HepG2 (cell line): Measurements from ENCODE around the gene DPEP1. TPM values are rescaled to one million over a fixed set of nuclear protein-coding genes. Genes with fewer than 3 reads are reported as not detected.
"Not testable (repeated sequence)": the region's sequence is repeated elsewhere in the genome, so short reads cannot be mapped to it uniquely, and the experiment has no call there.

Experiments used
- ATAC-seq: fragments of 200-7000 bp; cut with Tn5 transposase; 3 replicates; pipeline ENCODE4 v1.9.1; 2020; ENCODE audit warnings: mild to moderate bottlenecking, moderate library complexity
- BruUV-seq: library from RNA; stranded (reverse); fragments of 400-500 nt; replicated peaks from 2 replicates; lab custom pipeline; 2021; lab: Mats Ljungman, UMichigan
- CTCF ChIA-PET: fragments of 300-600 bp; formaldehyde crosslinking; extraction: SDS; loops from one replicate; lab custom pipeline; 2021; ENCODE audit warnings: low total read pairs, inconsistent platforms, low intra/inter-chr PET ratio; lab: Yijun Ruan, JAX
- POLR2A ChIA-PET: fragments of 350-600 bp; sonication (Branson Sonifier 250); formaldehyde crosslinking; loops from one replicate; lab custom pipeline; 2020; ENCODE audit warnings: antibody characterized with exemption, inconsistent platforms; lab: Yijun Ruan, JAX
- DNase-seq: peaks from one replicate; pipeline ENCODE4 v3.0.0-alpha.2; 2015; ENCODE audit warnings: low spot score
- FAIRE-seq: peaks from 3 replicates; lab custom pipeline; 2011; peaks lifted over from hg19 to GRCh38; lab: Jason Lieb, UNC
- H2AFZ ChIP-seq: one replicate; pipeline ENCODE4 v1.6.1; 2011; ENCODE audit warnings: low read length, inconsistent platforms
- H3K27ac ChIP-seq: fragments of 300-600 bp; 3 replicates; pipeline ENCODE4 v1.8.0; 2011; ENCODE audit warnings: mixed run types, mild to moderate bottlenecking, mixed read lengths, low read length, inconsistent platforms; ENCODE audit not compliant: insufficient read depth; ENCODE audit errors: extremely low read length
- H3K27me3 ChIP-seq, 2 experiments: fragments of 200-600 bp in 1 of 2; 2 replicates in 1 of 2; 3 replicates in 1 of 2; pipeline versions ENCODE4 v1.6.0 to v1.8.0; 2011; ENCODE audit warnings: low read length in 2 of 2, mild to moderate bottlenecking in 2 of 2, moderate library complexity in 2 of 2, inconsistent platforms in 1 of 2; ENCODE audit not compliant: insufficient read depth in 2 of 2, control insufficient read depth in 1 of 2
- H3K36me3 ChIP-seq, 2 experiments: fragments of 200-600 bp in 1 of 2; replicated peaks in 1 of 2; 2 replicates in 1 of 2; 3 replicates in 1 of 2; pipeline versions ENCODE4 v1.5.1 to v1.8.0; 2011; ENCODE audit warnings: low read length in 2 of 2, inconsistent platforms in 1 of 2; ENCODE audit not compliant: insufficient read depth in 2 of 2, control insufficient read depth in 1 of 2
- H3K4me1 ChIP-seq: 2 replicates; pipeline ENCODE4 v1.5.1; 2012; ENCODE audit warnings: low read length, inconsistent platforms; ENCODE audit not compliant: insufficient read depth
- H3K4me2 ChIP-seq: 2 replicates; pipeline ENCODE4 v1.6.0; 2011; ENCODE audit warnings: low read depth, low read length, inconsistent platforms
- H3K4me3 ChIP-seq, 3 experiments: fragments of 200-600 bp in 1 of 3; sonication (generic), shearing (Covaris generic) in 1 of 3; replicated peaks in 1 of 3; 2 replicates each; pipeline ENCODE4 v1.5.1; 2011 to 2016; ENCODE audit warnings: low read length in 3 of 3, inconsistent platforms in 2 of 3, low read depth in 2 of 3, mild to moderate bottlenecking in 2 of 3, control low read depth in 1 of 3, mixed read lengths in 1 of 3; ENCODE audit not compliant: insufficient read depth in 1 of 3
- H3K79me2 ChIP-seq: one replicate; pipeline ENCODE4 v1.6.1; 2011; ENCODE audit warnings: low read length, inconsistent platforms; ENCODE audit not compliant: insufficient read depth
- H3K9ac ChIP-seq: 2 replicates; pipeline ENCODE4 v1.6.0; 2011; ENCODE audit warnings: mild to moderate bottlenecking, low read depth, low read length, inconsistent platforms; ENCODE audit not compliant: insufficient read depth
- H3K9me3 ChIP-seq: 2 replicates; pipeline ENCODE4 v1.5.1; 2012; ENCODE audit warnings: mild to moderate bottlenecking, low read length
- H4K20me1 ChIP-seq: 2 replicates; pipeline ENCODE4 v1.6.0; 2011; ENCODE audit warnings: inconsistent platforms, mild to moderate bottlenecking, low read length, moderate library complexity; ENCODE audit not compliant: insufficient read depth
- ZBTB26 ChIP-seq: IDR thresholded peaks from 2 replicates; pipeline ENCODE4 v1.6.1; 2016; ENCODE audit warnings: missing compliant biosample characterization, missing genetic modification reagents, borderline replicate concordance
- ZBTB38 ChIP-seq: sonication (generic); formaldehyde crosslinking; IDR thresholded peaks from 2 replicates; pipeline ENCODE4 v1.5.1; 2020; ENCODE audit warnings: mild to moderate bottlenecking, missing genetic modification reagents
- ZNF687 ChIP-seq: sonication (generic); formaldehyde crosslinking; IDR thresholded peaks from 2 replicates; pipeline ENCODE4 v1.5.1; 2020; ENCODE audit warnings: mild to moderate bottlenecking, missing genetic modification reagents, moderate library complexity
- WGBS: methylation state at CpG from one replicate; pipeline ENCODE4 v1.1.6; 2017; ENCODE audit warnings: low lambda C conversion rate; 5-methylcytosine and 5-hydroxymethylcytosine counted together
- in situ Hi-C: cut with HindIII; loops from 2 replicates; pipeline ENCODE4 v1.10.0; 2017; ENCODE audit warnings: low pct_unique_long_range_greater_than_20kb; ENCODE audit not compliant: extremely low pct_ligation_motif_present
- intact Hi-C: fragments of 100-400 bp; cut with micrococcal nuclease; formaldehyde crosslinking; loops from one replicate; pipeline ENCODE4 v1.10.0; 2022; ENCODE audit not compliant: unreplicated experiment
- polyA plus RNA-seq, 8 experiments: library from polyadenylated mRNA; depleted of rRNA in 3 of 8; stranded (reverse) in 7 of 8; unstranded in 1 of 8; fragments of >200 nt; fragmentation: Illumina TruSeq in 4 of 8; extraction: Trizol in 4 of 8; gene quantifications; 2 replicates each; pipeline versions ENCODE4 v1.2.1 to v1.2.3, GENCODE V29; 2011 to 2016; ENCODE audit warnings: low read depth in 4 of 8, missing spikeins in 1 of 8, mixed read lengths in 1 of 8; ENCODE audit not compliant: insufficient read depth in 1 of 8
- total RNA-seq, 5 experiments: library from RNA; depleted of rRNA; stranded (reverse); fragments of >200 nt; fragmentation: Illumina TruSeq; extraction: Trizol; gene quantifications; 2 replicates each; pipeline ENCODE4 v1.2.3, GENCODE V29; 2016; ENCODE audit warnings: low read depth in 1 of 5

Gene DPEP1
- total and polyA plus RNA-seq, 2 of the 13 experiments (the other 11 are each of a cell fraction or from before 2014, with no cell fraction given) = 37.6 to 52.2 TPM

- no peak for TF ChIP-seq ZBTB26 (CRISPR knock-in tag)
- 0 out of 2 replicates have a peak, but pooled peaks have one; percentile 23 for TF ChIP-seq ZBTB38
- TF ChIP-seq ZNF687 (CRISPR knock-in tag) = peak; percentile 36
- TF ChIP-seq, all 625 proteins: peak for 6
Measured at GRCh38 chr16:89670496-89671431, 57.3 kb downstream of the DPEP1 start (continued).

GRCh38 chr16:89671565-89671964 lies 58.1 kb downstream of the DPEP1 start:
- POLR2A ChIA-PET = interaction anchor here (0.6 to 1.6 kb wide), 3 partner anchors 12 to 250 kb away, joined by 3 to 8 read pairs (median 4); no protein-coding TSS in a partner anchor
- H2AFZ ChIP-seq, H3K79me2 ChIP-seq, in situ Hi-C loops, H3K27ac ChIP-seq, H4K20me1 ChIP-seq, H3K9me3 ChIP-seq, H3K27me3 ChIP-seq, DNase-seq, FAIRE-seq, BruUV-seq, H3K4me2 ChIP-seq, H3K9ac ChIP-seq, H3K4me3 ChIP-seq, ATAC-seq, CTCF ChIA-PET, H3K36me3 ChIP-seq: not testable (repeated sequence)
- H3K4me1 ChIP-seq = peaks cover 26% of the 10 kb centered on the region
- 89% methylated on average over 4 of the region's 4 CpGs for WGBS
- intact Hi-C loops = loop anchor here (2.0 kb wide), 1 partner anchor 15 kb away; the partner anchor contains the start of gene CDK10
